Retinal pigment epithelial cell (primary cell): Measurements from ENCODE around the gene OSGIN1.

Source experiments
- DNase-seq: peaks from one replicate; pipeline ENCODE4 v3.0.0-alpha.2; 2010; ENCODE audit warnings: low read depth
- H3K4me3 ChIP-seq: 2 replicates; pipeline ENCODE4 v1.5.1; 2011; ENCODE audit warnings: mild to moderate bottlenecking, low read length, control low read depth, moderate library complexity
- CTCF ChIP-seq: conservative IDR thresholded peaks from 2 replicates; pipeline ENCODE4 v1.5.1; 2011; ENCODE audit warnings: low read depth, low read length, control low read depth, inconsistent platforms

OSGIN1 gene

GRCh38 chr16:83983491-83983890 is 30.5 kb downstream of the OSGIN1 start:
- H3K4me3 ChIP-seq = no peak overlapping the region
- no peak for DNase-seq
- TF ChIP-seq CTCF = no peak

- DNase-seq = no peak
- no peak overlapping the region for H3K4me3 ChIP-seq
- TF ChIP-seq CTCF = no peak
These were observed 36.3 kb downstream of the OSGIN1 start for GRCh38 chr16:83989300-83989699.

- no peak overlapping the region for H3K4me3 ChIP-seq
- DNase-seq = no peak
- TF ChIP-seq CTCF = no peak
These were observed 37.5 kb downstream of the OSGIN1 start for GRCh38 chr16:83990492-83990891.

GRCh38 chr16:83992624-83993023 is 39.6 kb downstream of the OSGIN1 start:
- no peak for TF ChIP-seq CTCF
- peak; percentile 83 for DNase-seq
- H3K4me3 ChIP-seq = no peak overlapping the region

GRCh38 chr16:83994087-83994486 is 41.0 kb downstream of the OSGIN1 start:
- TF ChIP-seq CTCF = no peak
- no peak overlapping the region for H3K4me3 ChIP-seq
- DNase-seq = no peak

GRCh38 chr16:83994703-83995102 is 41.7 kb downstream of the OSGIN1 start:
- TF ChIP-seq CTCF = no peak
- no peak for DNase-seq
- H3K4me3 ChIP-seq = no peak overlapping the region

GRCh38 chr16:83995754-83996153 is 42.7 kb downstream of the OSGIN1 start:
- peak overlapping the region; percentile 14 for H3K4me3 ChIP-seq
- TF ChIP-seq CTCF = no peak
- no peak for DNase-seq
